Activated CD4-positive, alpha-beta T cell treated with anti-CD3 and anti-CD28 coated beads, Interleukin-2, amount 50 U/mL, for 1 hour (primary cell): ENCODE measurements around the gene IPO4.
"Not testable (repeated sequence)": the region's sequence is repeated elsewhere in the genome, so short reads cannot be mapped to it uniquely, and the experiment has no call there.

ENCODE experiments used
- DNase-seq: peaks from one replicate; pipeline ENCODE4 v3.0.0-alpha.2; 2020

IPO4 gene

GRCh38 chr14:24188251-24189058 is at the start of gene IPO4:
TSS of gene IPO4 (minus strand) at chr14:24188816. CDS start at chr14:24188787, 29 bp downstream.
- DNase-seq: peak; percentile 94

- no peak for DNase-seq
These were observed 49.5 kb upstream of the IPO4 start for GRCh38 chr14:24238123-24238522.

- DNase-seq: no peak
These were observed 48.9 kb upstream of the IPO4 start for GRCh38 chr14:24237463-24237955.

- DNase-seq: no peak
These were observed 48.3 kb upstream of the IPO4 start for GRCh38 chr14:24236689-24237462.

GRCh38 chr14:24235804-24236688 is 47.4 kb upstream of the IPO4 start:
- no peak for DNase-seq

- no peak for DNase-seq
These were observed 45.7 kb upstream of the IPO4 start for GRCh38 chr14:24234095-24235005.

GRCh38 chr14:24233538-24233866 is 44.9 kb upstream of the IPO4 start:
- no peak for DNase-seq

GRCh38 chr14:24232645-24233537 is 44.3 kb upstream of the IPO4 start, which contains the start of gene GMPR2:
TSS of gene GMPR2 (plus strand) at chr14:24232929. CDS start at chr14:24233254, 325 bp downstream.
- no peak for DNase-seq

- peak; percentile 84 for DNase-seq
These were observed 43.6 kb upstream of the IPO4 start, which contains the start of gene NEDD8 for GRCh38 chr14:24232121-24232644. TSS of gene NEDD8 (minus strand) at chr14:24232367. CDS start at chr14:24232267, 100 bp downstream.

GRCh38 chr14:24231263-24232120 is 42.9 kb upstream of the IPO4 start:
- no peak for DNase-seq

- DNase-seq: no peak
These were observed 40.3 kb upstream of the IPO4 start for GRCh38 chr14:24228902-24229301.

- DNase-seq: no peak
These were observed 37.9 kb upstream of the IPO4 start for GRCh38 chr14:24226473-24226872.

GRCh38 chr14:24224618-24225071 is 36.0 kb upstream of the IPO4 start:
- DNase-seq: no peak

GRCh38 chr14:24222987-24223386 is 34.4 kb upstream of the IPO4 start:
- DNase-seq: not testable (repeated sequence)

GRCh38 chr14:24219521-24219920 is 30.9 kb upstream of the IPO4 start:
- DNase-seq: no peak

GRCh38 chr14:24219080-24219479 is 30.5 kb upstream of the IPO4 start:
- DNase-seq: no peak

GRCh38 chr14:24216876-24217275 is 28.3 kb upstream of the IPO4 start:
- DNase-seq: not testable (repeated sequence)

- DNase-seq: no peak
These were observed 27.7 kb upstream of the IPO4 start for GRCh38 chr14:24216345-24216699.
